ENCODE data around the gene PTPRH.
"Not testable (repeated sequence)": the region's sequence is repeated elsewhere in the genome, so short reads cannot be mapped to it uniquely, and the experiment has no call there.

Gene PTPRH

DNA sequence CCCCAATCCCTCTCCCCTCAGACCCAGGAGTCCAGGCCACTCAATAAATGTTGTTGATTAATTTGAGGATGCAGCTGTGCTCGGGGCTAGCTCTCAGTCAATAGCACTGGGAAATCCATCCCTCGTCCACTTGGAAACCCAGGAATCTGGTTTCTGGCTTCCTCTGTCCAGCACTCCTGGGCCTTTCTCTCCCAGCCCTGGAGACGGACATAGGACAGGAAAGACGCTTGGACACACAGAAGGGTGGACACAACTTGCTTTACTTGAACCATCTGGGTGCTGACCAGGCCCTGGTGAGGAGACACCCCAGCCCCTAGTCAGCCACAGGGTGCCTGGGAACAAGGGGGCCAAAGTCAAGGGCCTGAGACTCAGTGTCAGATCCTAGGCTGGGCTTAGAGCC, 50.9 kb downstream of the PTPRH start:
- no peak for DNase-seq (ENCODE audit: low spot score)

DNA sequence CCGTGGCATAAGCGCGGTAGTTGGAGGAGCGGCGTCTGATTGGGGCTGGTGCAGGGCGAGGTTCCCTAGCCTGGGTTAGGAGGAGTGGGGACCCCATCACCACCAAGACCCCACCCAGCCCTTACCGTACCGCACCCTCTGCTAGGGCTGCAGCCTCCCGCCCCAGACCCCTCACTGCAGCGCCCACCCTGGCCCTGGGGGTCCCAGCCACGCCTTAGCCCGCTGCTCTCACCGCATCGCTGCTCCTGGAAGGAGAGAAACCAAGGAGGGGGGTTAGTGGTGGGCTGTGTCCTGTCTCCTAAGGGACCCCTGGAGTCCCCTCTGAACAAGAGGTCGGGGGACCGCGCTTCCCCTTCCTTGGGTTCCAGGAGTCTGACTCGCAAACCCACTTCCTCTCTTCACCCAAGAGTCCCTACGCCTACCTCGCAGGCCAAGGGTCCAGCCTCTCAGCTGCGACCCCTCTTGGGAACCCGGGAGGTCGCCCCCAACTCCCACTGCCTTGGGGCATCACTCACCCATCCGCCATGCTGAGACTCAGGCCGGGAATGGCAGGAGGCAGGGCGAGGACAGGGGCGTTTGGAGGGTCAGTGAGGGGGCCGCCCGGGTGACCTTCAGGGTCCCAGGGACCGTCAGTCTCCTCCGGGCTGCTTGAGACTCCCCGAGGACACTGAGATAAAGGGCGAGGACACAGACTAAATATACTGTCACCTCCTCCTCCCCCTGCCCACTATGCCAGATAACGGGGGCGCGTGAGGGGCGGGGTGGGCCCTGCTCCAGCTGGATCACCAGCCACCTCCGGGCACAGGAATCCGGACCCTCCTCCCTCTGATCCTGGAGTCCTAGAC, 52.0 kb downstream of the PTPRH start, which contains the start of gene TNNI3:
TNNI3 (minus strand) TSS at position 669 of the 845 bp plus-strand sequence; CDS start at position 526, 143 bp downstream.
- no peak for DNase-seq (ENCODE audit: low spot score)

- peak; percentile 47 for DNase-seq (ENCODE audit: low spot score)
Measured at GRCh38 chr19:55156202-55157063, 52.9 kb downstream of the PTPRH start.

DNA sequence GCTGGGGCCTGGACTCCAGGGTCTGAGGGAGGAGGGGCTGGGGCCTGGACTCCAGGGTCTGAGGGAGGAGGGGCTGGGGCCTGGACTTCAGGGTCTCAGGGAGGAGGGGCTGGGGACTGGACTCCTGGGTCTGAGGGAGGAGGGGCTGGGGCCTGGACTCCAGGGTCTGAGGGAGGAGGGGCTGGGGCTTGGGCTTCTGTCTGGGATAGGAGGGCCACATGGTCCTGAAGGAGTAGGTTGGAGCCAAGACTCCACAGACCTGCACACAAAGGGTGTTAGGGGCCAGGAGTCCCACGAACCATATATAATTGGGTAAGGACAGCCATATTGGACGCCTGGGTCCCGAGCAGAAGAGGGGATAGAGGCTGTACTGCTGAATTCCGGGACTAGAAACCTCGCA, 53.5 kb downstream of the PTPRH start:
- DNase-seq (ENCODE audit: low spot score): not testable (repeated sequence)

- no peak for DNase-seq (ENCODE audit: low spot score)
Measured at GRCh38 chr19:55153652-55154264, 55.5 kb downstream of the PTPRH start.

GRCh38 chr19:55152017-55152416, 57.3 kb downstream of the PTPRH start:
- no peak for DNase-seq (ENCODE audit: low spot score)

DNA sequence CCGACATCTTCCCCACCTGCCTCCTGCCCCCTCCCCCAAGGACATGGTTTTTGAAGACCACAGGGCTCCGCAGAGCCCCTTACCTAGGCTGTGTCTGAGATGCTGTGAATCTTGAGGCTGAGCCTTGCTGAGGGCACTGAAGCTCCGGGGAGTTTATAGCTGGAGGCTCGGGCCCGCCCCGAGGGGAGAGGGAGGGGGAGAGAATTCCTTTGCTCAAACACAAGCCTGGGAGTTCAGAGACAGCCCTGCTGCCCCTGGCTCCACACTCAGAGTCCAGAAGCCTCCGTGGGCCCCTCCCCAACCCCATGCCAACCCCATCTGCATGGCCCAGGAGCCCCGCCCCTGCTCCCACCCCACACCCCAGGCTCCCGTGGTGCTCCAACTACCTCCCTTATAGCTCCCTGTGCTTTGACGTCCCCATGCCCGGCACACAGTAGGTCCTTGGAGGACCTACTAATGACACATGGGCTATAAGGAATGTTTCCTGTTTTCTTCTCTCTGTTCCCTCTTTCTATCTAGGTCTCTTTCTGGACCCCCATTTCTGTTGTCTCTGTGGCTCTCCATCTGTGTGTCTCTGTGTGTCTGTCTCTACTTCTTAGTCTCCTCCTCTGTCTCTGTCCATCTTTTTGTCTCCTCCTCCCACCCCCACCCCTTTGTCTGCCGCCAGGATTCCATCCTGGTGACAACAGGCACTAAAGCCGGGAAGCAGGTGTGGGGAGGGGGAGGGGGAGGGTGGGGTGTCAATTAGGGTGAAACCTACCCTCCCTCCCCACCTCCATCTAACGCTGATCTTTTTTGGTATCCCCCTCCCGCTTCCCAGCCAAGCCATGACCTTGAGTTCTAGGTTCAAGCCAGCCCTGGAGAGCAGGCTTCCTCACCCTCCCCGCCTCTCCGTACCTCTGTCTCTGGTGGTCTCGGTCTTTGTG, 60.0 kb downstream of the PTPRH start, which contains the start of gene TNNT1:
TNNT1 (minus strand) TSS at position 129 of the 926 bp plus-strand sequence. CDS start 2,049 bp downstream, outside the sequence.
- no peak for DNase-seq (ENCODE audit: low spot score)

DNA sequence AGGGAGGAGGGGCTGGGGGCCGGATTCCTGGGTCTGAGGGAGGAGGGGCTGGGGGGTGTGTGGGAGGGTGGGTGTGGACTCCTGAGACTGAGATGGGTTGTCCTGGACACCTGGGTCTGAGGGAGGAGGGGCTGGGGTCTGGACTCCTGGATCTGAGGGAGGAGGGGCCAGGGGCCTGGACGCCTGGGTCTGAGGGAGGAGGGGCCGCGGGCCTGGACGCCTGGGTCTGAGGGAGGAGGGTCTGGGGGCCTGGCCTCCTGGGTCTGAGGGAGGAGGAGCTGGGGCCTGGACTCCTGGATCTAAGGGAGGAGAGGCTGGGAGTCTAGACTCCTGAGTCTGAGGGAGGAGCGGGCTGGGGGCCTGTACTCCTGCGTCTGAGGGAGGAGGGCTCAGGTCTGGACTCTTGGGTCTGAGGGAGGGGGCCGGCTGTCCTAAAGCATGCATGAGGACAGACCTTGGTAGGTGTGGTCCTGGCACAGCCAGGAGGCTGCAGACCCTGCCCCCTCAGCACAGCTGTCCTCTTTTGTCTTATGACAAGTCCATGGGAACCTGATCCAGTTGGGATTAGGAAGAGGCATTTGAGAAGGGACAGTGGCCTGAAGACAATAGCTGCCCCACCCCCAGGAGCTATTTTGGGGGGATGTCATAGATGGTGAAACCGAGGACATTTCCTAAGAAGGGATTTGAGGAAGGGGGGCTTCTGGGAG, 61.6 kb downstream of the PTPRH start:
- no peak for DNase-seq (ENCODE audit: low spot score)

- DNase-seq (ENCODE audit: low spot score): no peak
Measured at GRCh38 chr19:55146705-55147273, 62.5 kb downstream of the PTPRH start.

GRCh38 chr19:55146078-55146704, 63.1 kb downstream of the PTPRH start:
- DNase-seq (ENCODE audit: low spot score): no peak

GRCh38 chr19:55145232-55145631, 64.1 kb downstream of the PTPRH start:
- DNase-seq (ENCODE audit: low spot score): no peak

DNA sequence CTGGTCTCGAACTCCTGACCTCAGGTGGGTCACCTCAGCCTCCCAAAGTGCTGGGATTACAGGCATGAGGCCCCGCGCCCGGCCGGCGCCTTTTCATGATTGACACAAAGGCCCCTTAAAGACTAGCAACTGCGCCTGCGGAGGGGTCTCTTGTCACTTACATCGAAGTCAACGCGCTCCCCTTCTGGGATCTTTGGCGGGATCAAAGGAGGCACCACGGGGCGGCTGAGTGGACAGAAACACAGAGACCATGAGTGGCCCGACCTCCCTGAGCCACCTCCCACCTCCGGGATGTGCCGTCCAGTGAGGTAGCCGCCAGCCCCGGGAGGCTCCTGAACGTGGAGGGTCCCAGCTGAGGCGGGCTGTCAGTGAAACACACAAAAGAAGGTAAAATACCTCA, 67.6 kb downstream of the PTPRH start:
- DNase-seq (ENCODE audit: low spot score): no peak

- DNase-seq (ENCODE audit: low spot score): no peak
Measured at GRCh38 chr19:55137915-55138314, 71.4 kb downstream of the PTPRH start.

- no peak for DNase-seq (ENCODE audit: low spot score)
Measured at GRCh38 chr19:55136399-55137102, 72.8 kb downstream of the PTPRH start.

DNA sequence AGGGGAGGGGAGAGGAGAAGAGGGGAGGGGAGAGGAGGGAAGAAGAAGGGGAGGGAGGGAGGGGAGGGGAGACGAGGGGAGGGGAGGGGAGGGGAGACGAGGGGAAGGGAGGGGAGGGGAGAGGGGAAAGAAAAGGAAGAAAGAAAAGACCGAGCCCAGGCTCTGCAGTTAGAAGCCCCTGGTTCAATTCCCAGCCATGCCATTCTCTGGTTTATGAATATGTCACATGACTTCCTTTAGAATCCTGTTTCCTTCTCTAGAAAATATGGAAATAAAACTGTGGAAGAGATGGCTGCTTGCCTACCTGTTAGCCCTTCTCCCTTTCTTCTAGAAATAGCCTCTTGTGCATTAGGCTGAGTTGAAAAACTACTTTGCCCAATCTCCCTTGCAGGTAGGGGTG, 74.6 kb downstream of the PTPRH start:
- DNase-seq (ENCODE audit: low spot score): no peak

DNA sequence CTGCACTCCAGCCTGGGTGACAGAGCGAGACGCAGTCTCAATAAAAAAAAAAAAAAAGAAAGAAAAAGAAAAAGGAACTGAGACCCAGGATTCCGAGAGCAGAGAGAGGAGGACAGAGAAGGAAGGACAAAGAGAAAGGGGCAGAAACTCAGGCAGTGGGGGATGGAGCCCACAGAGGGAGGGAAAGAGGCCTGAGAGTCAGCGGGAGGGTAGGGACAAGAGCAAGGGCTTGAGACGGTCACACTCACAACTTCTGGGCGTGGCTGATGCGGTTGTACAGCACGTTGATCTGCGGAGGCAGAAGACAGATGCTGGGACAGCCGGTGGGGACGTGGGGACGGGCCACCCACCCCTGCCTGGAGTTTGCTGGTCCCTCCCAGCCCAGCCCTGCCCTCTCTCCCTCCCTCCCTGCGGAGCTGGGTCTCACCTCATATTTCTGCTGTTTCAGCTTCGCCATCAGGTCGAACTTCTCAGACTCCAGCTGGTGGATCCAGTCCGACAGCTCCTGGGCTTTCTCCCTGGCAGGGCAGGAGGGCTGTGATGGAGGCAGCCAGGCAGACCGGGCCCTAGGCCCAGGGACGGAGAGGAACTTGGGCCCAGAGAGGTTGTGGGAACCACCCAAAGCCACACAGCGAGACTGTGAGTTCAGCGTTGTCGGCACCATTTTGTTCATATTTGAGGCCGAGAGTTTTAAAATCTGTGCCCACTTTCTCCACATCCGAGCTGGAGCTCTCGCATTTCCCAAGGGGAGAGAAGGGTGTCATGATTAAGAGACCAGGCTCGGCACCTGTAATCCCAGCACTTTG, 75.5 kb downstream of the PTPRH start:
- DNase-seq (ENCODE audit: low spot score): no peak

GRCh38 chr19:55132453-55133129, 76.7 kb downstream of the PTPRH start:
- no peak for DNase-seq (ENCODE audit: low spot score)

DNA sequence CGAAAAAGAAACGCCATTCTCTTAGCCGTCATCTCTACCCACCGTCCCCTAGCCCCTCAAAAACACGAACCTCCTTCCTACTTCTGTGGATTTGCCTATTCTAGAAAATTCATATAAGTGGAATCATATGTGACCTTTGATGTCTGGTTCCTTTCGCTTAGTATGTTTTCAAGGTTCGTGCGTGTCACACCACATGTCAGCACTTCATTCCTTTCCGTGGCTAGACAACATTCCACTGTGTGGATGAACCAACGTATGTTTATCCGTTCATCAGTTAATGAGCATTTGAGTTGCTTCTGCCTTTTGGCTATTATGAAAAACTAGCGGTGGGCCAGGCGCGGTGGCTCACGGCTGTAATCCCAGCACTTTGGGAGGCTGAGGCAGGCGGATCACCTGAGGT, 77.9 kb downstream of the PTPRH start:
- no peak for DNase-seq (ENCODE audit: low spot score)
